ENCODE measurements around the gene ARHGAP1. TPM values are rescaled to one million over a fixed set of nuclear protein-coding genes. Genes with fewer than 3 reads are reported as not detected.
"Not testable (repeated sequence)": the region's sequence is repeated elsewhere in the genome, so short reads cannot be mapped to it uniquely, and the experiment has no call there.

ARHGAP1 gene
- total and polyA plus RNA-seq, 8 donors, result 18.7 to 51.1 (median 28.4) TPM

DNA sequence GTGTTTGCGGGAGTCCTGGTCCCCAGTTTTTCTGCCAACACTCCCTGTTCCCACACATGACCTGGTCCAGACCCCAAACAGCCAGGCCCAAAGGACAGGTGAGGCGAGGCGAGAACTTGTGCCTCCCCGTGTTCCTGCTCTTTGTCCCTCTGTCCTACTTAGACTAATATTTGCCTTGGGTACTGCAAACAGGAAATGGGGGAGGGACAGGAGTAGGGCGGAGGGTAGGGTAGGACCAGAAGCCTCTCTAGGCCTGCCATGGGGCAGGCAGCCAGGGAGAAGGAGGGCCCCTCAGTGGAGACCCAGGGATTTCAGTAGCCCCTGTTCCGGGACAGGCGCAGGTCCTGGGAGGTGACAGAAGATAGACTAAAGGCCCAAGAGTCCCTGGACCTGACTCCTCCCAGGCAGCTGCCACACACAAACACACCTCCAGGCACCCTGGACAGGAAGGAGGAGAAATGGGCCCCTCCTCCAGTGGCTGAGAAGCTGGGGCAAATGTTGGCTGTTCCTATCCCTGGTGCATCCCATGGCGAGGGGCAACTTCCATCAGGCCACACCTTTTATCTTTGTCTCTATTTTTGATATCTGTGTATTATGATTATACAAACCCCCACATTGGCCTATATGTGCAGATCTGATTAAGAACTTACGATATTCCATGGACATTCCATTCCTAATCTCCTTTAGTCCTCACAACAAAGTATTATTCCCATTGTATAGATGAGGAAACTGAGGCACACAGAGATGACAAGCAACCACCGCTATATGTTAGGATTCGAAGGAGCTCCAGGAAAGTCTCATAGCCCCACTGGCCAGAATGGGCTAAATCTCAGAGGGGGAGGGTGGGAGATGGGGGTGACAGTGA is 18.0 kb upstream of the ARHGAP1 start:
- Histone ChIP-seq H3K27ac (no peak overlapping the region), H3K4me1 (peaks cover 0 to 5% (median 0%) of the 10 kb centered on the region in 3 donors), H3K4me3 (no peak overlapping the region), H3K27me3 (no peaks in the 10 kb centered on the region), H3K36me3 (no peaks in the 10 kb centered on the region), H3K9me3 (no peaks in the 10 kb centered on the region)
- ATAC-seq (peak; percentile 66 to 94 (median 77)), FAIRE-seq (no peak), DNase-seq (peak in 1 of 6 donors; percentile 36)
- TF ChIP-seq, protein P1, sequence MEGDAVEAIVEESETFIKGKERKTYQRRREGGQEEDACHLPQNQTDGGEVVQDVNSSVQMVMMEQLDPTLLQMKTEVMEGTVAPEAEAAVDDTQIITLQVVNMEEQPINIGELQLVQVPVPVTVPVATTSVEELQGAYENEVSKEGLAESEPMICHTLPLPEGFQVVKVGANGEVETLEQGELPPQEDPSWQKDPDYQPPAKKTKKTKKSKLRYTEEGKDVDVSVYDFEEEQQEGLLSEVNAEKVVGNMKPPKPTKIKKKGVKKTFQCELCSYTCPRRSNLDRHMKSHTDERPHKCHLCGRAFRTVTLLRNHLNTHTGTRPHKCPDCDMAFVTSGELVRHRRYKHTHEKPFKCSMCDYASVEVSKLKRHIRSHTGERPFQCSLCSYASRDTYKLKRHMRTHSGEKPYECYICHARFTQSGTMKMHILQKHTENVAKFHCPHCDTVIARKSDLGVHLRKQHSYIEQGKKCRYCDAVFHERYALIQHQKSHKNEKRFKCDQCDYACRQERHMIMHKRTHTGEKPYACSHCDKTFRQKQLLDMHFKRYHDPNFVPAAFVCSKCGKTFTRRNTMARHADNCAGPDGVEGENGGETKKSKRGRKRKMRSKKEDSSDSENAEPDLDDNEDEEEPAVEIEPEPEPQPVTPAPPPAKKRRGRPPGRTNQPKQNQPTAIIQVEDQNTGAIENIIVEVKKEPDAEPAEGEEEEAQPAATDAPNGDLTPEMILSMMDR (IDR thresholded peaks at IDR 0.05), result no peak
- 68 to 75% methylated on average over 11 of the region's 11 CpGs for WGBS, 2 donors
- intact Hi-C loops (cut with DNase I), result no loop called here

DNA sequence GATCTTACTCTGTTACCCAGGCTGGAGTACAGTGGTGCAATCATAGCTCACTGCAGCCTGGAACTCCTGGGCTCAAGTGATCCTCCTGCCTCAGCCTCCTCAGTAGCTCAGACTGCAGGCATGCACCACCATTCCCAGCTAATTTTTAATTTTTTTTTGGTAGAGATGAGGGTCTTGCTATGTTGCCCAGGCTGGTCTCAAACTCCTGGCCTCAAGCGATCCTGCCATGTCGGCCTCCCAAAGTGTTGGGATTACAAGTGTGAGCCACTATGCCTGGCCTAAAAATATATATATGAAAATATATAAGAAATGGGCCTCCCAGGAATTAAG is 17.4 kb upstream of the ARHGAP1 start:
- H3K27me3 ChIP-seq; H3K4me3 ChIP-seq; DNase-seq; intact Hi-C loops (cut with DNase I); H3K9me3 ChIP-seq; H3K27ac ChIP-seq; ATAC-seq; FAIRE-seq; H3K4me1 ChIP-seq; H3K36me3 ChIP-seq: not testable (repeated sequence)
- WGBS, 2 donors, result 96 to 97% methylated on average over 2 of the region's 2 CpGs

DNA sequence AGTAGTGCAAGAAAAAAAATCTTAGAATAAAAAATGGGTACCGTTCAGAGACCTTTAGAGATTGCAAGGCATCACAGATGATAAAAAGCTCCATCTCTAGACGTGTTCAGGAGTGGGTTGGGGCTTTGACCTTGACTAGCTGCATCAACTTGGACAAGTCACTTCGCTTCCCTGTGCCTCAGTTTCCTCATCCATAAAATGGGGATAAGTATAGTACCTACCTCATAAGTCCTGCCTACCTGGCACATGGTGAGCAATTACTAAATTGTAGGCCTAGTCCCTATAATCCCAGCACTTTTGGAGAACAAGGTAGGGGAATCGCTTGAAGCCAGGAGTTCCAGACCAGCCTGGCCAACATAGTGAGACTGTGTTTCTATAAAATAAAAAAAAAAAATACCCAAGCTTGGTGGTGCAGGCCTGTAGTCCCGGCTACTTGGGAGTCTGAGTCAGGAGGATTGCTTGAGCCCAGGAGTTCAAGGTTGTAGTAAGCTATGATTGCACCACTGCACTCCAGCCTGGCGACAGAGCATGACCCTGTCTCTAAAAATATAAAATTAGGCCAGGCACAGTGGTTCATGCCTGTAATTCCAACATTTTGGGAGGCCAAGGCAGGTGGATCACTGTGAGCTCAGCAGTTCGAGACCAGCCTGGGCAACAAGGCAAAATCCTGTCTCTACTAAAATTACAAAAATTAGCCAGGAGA is 12.6 kb upstream of the ARHGAP1 start:
- 85 to 88% methylated on average over 7 of the region's 7 CpGs for WGBS, 2 donors
- DNase-seq (no peak), ATAC-seq (no peak), FAIRE-seq (no peak)
- intact Hi-C loops (cut with DNase I), result no loop called here
- H3K4me3 ChIP-seq, result no peak overlapping the region
- no peaks in the 10 kb centered on the region for H3K36me3 ChIP-seq
- peaks cover 0 to 3% (median 0%) of the 10 kb centered on the region in 3 donors for H3K4me1 ChIP-seq
- no peak overlapping the region for H3K27ac ChIP-seq
- H3K27me3 ChIP-seq, result no peaks in the 10 kb centered on the region
- no peaks in the 10 kb centered on the region for H3K9me3 ChIP-seq
- TF ChIP-seq, protein P1 (IDR thresholded peaks at IDR 0.05), result no peak

DNA sequence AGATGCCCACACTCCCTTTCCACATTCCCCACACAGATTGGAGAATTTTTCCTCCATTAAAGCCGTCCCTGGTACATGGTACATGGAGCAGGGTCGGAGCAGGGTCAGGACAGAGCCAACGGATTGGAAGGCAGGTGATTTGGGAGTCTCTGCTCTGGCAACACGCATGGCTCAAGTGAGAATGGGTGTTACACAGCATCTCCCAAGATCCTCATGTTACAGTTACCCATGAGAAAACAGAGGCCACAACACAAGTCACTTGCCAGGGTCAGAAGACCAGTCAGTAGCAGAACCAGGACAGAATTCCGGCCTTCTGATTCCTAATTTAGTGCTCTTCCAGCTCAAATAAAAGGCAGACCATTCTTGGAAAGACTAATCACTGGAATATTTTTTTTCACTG is 10.9 kb upstream of the ARHGAP1 start:
- no peaks in the 10 kb centered on the region for H3K27me3 ChIP-seq
- peaks cover 0 to 5% (median 4%) of the 10 kb centered on the region in 3 donors for H3K36me3 ChIP-seq
- H3K9me3 ChIP-seq, result no peaks in the 10 kb centered on the region
- H3K4me1 ChIP-seq, result no peaks in the 10 kb centered on the region
- no peak overlapping the region for H3K4me3 ChIP-seq
- DNase-seq, result no peak
- peak in 1 of 4 donors; percentile 33 for ATAC-seq
- TF ChIP-seq, protein P1 (IDR thresholded peaks at IDR 0.05), result no peak
- intact Hi-C loops (cut with DNase I), result no loop called here
- 80 to 82% methylated on average over 5 of the region's 5 CpGs for WGBS, 2 donors
- H3K27ac ChIP-seq, result peak overlapping the region in 2 of 4 donors; percentile 13 to 25
- FAIRE-seq, result no peak

DNA sequence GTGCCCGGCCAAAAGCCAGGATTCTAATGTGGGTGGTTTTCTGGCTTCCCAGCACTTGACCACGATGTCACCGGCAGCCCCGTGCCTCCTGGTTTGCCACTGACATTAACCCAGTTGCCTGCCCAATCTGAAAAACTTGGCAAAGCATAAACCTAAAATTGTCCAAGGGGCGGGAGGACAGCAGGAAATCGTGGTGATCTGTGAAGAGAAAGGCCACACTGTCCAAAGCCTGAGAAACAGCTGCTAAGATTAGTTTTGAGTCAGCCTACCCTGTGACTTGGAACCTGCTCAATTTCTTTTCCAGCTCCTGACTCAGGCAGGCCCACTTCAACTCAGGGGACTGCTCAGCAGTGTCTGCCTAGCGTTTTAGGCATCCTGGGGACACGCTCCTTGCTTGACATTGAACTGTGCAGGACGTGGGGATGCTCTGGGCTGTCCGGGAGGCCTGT is 10.4 kb upstream of the ARHGAP1 start:
- no peaks in the 10 kb centered on the region for H3K27me3 ChIP-seq
- no peak overlapping the region for H3K4me3 ChIP-seq
- ATAC-seq (peak in 3 of 4 donors; percentile 53 to 72 (median 62)), DNase-seq (no peak), FAIRE-seq (no peak)
- intact Hi-C loops (cut with DNase I), result no loop called here
- peaks cover 0 to 9% (median 6%) of the 10 kb centered on the region in 3 donors for H3K36me3 ChIP-seq
- no peaks in the 10 kb centered on the region for H3K9me3 ChIP-seq
- WGBS, 2 donors, result 72 to 73% methylated on average over 10 of the region's 10 CpGs
- H3K4me1 ChIP-seq, result no peaks in the 10 kb centered on the region
- TF ChIP-seq, protein P1 (IDR thresholded peaks at IDR 0.05), result no peak
- peak overlapping the region in 2 of 4 donors; percentile 13 to 25 for H3K27ac ChIP-seq

DNA sequence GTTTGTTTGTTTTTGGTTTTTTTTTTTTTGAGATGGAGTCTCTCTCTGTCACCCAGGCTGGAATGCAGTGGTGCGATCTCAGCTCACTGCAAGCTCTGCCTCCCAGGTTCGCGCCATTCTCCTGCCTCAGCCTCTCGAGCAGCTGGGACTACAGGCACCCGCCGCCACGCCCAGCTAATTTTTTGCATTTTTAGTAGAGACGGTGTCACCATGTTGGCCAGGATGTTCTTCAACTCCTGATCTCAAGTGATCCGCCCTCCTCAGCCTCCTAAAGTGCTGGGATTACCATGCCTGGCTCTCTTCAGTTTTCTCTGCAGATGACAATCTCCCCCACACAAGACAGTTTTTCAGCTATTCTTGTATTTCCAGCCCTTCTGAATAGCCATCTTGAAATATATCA is 8.9 kb upstream of the ARHGAP1 start:
- not testable (repeated sequence) for H3K4me1 ChIP-seq, H3K9me3 ChIP-seq

More for the DNA sequence above, 8.9 kb upstream of the ARHGAP1 start:
- DNase-seq; H3K4me3 ChIP-seq; H3K27ac ChIP-seq; H3K27me3 ChIP-seq; intact Hi-C loops (cut with DNase I); ATAC-seq; FAIRE-seq: not testable (repeated sequence)
- 89% methylated on average over 9 of the region's 9 CpGs for WGBS, 2 donors
- peaks cover 5 to 24% (median 21%) of the 10 kb centered on the region in 3 donors for H3K36me3 ChIP-seq
